Upper lobe of left lung (tissue), 6 donors: ENCODE measurements around the gene GK. TPM values are rescaled to one million over a fixed set of nuclear protein-coding genes. Genes with fewer than 3 reads are reported as not detected.

Experiments
- ATAC-seq, 2 donors: fragments of 200-7000 bp; cut with Tn5 transposase; one replicate each; pipeline ENCODE4 v1.9.1; 2022; ENCODE audit warnings: mild to moderate bottlenecking in 2 of 2, moderate library complexity in 2 of 2; ENCODE audit not compliant: low FRiP score in 2 of 2
- DNase-seq, 2 donors: peaks; one replicate each; pipeline ENCODE4 v3.0.0-alpha.2; 2019 to 2020
- H3K27ac ChIP-seq, 4 donors: fragments of 200-600 bp; sonication (generic); one replicate each; pipeline ENCODE4 v1.5.1; 2016 to 2019
- H3K27me3 ChIP-seq, 4 donors: fragments of 200-600 bp; sonication (generic); one replicate each; pipeline ENCODE4 v1.5.1; 2017 to 2019
- H3K36me3 ChIP-seq, 4 donors: fragments of 200-600 bp; sonication (generic); one replicate each; pipeline ENCODE4 v1.5.1; 2016 to 2019
- H3K4me1 ChIP-seq, 4 donors: fragments of 200-600 bp; sonication (generic); one replicate each; pipeline ENCODE4 v1.5.1; 2018 to 2019
- H3K4me3 ChIP-seq, 4 donors: fragments of 200-600 bp; sonication (generic); one replicate each; pipeline ENCODE4 v1.5.1; 2017 to 2019; ENCODE audit warnings: mild to moderate bottlenecking in 2 of 4, moderate library complexity in 1 of 4
- H3K9me3 ChIP-seq, 4 donors: fragments of 200-600 bp; sonication (generic); one replicate each; pipeline ENCODE4 v1.5.1; 2018 to 2019
- CTCF ChIP-seq, 6 experiments: fragments of 450-650 bp in 4 of 6; fragments of 200-600 bp in 2 of 6; sonication (generic) in 2 of 6; IDR thresholded peaks; one replicate each; pipeline ENCODE4 v1.5.1; 2016 to 2019; ENCODE audit warnings: antibody characterized with exemption in 6 of 6
- EP300 ChIP-seq, 4 donors: sonication (generic); formaldehyde crosslinking; IDR thresholded peaks; one replicate each; pipeline ENCODE4 v1.5.1; 2017; ENCODE audit warnings: antibody characterized with exemption in 4 of 4, control low read depth in 2 of 4
- POLR2A ChIP-seq, 4 donors: fragments of 450-650 bp; IDR thresholded peaks; one replicate each; pipeline ENCODE4 v1.5.1; 2016 to 2017; ENCODE audit warnings: antibody characterized with exemption in 4 of 4, mild to moderate bottlenecking in 2 of 4
- POLR2AphosphoS5 ChIP-seq, 2 donors: sonication (generic); formaldehyde crosslinking; IDR thresholded peaks; one replicate each; pipeline ENCODE4 v1.5.1; 2017; ENCODE audit warnings: antibody characterized with exemption in 2 of 2
- whole genome bisulfite sequencing, 2 donors: methylation state at CpG; one replicate each; pipeline ENCODE4 v1.1.5; 2017 to 2018; 5-methylcytosine and 5-hydroxymethylcytosine counted together
- total RNA-seq, 6 donors: library from RNA; depleted of rRNA in 4 of 6; stranded (reverse); fragments of >200 nt in 4 of 6; gene quantifications; one replicate each; pipeline versions ENCODE4 v1.1.0 to v1.2.1, GENCODE V29; 2016 to 2021
- donor health status: DM: no; HTN: no; CAD: no; lungs with moderate emphysema.
- donor health status: DM: no; HTN: yes; CAD: no; lungs with severe emphysema.

Gene GK
- total RNA-seq, 6 donors from 2014 or later = 19.6 to 63.9 (median 32.2) TPM

GRCh38 chrX:30673884-30674598 is 20.8 kb downstream of the GK start:
- DNase-seq (no peak), ATAC-seq (no peak)
- Histone ChIP-seq H3K9me3 (no peaks in the 10 kb centered on the region), H3K36me3 (no peaks in the 10 kb centered on the region), H3K4me3 (no peak overlapping the region), H3K27ac (no peak overlapping the region), H3K27me3 (no peaks in the 10 kb centered on the region), H3K4me1 (no peaks in the 10 kb centered on the region)
- TF ChIP-seq EP300 (IDR thresholded peaks at IDR 0.05) = no peak
- no peak for TF ChIP-seq POLR2A (IDR thresholded peaks at IDR 0.05)
- TF ChIP-seq CTCF (IDR thresholded peaks at IDR 0.05) = no peak
- TF ChIP-seq POLR2AphosphoS5 (IDR thresholded peaks at IDR 0.05) = no peak
- 83 to 97% methylated on average over 2 of the region's 2 CpGs for WGBS, 2 donors

- no peaks in the 10 kb centered on the region for H3K9me3 ChIP-seq
- WGBS, 2 donors = 72 to 88% methylated on average over 3 of the region's 3 CpGs
- ATAC-seq (no peak), DNase-seq (no peak)
- H3K27me3 ChIP-seq = no peaks in the 10 kb centered on the region
- TF ChIP-seq POLR2AphosphoS5 (IDR thresholded peaks at IDR 0.05) = no peak
- no peak for TF ChIP-seq POLR2A (IDR thresholded peaks at IDR 0.05)
- no peak for TF ChIP-seq CTCF (IDR thresholded peaks at IDR 0.05)
- TF ChIP-seq EP300 (IDR thresholded peaks at IDR 0.05) = no peak
- H3K27ac ChIP-seq = no peak overlapping the region
- H3K4me1 ChIP-seq = no peaks in the 10 kb centered on the region
- no peaks in the 10 kb centered on the region for H3K36me3 ChIP-seq
- no peak overlapping the region for H3K4me3 ChIP-seq
These were observed 21.6 kb downstream of the GK start for GRCh38 chrX:30674799-30675198.

- Histone ChIP-seq H3K36me3 (no peaks in the 10 kb centered on the region), H3K27me3 (no peaks in the 10 kb centered on the region), H3K9me3 (no peaks in the 10 kb centered on the region), H3K27ac (no peak overlapping the region), H3K4me1 (no peaks in the 10 kb centered on the region), H3K4me3 (no peak overlapping the region)
- 80 to 83% methylated on average over 5 to 6 of the region's 6 CpGs for WGBS, 2 donors
- no peak for TF ChIP-seq CTCF (IDR thresholded peaks at IDR 0.05)
- no peak for TF ChIP-seq POLR2A (IDR thresholded peaks at IDR 0.05)
- TF ChIP-seq POLR2AphosphoS5 (IDR thresholded peaks at IDR 0.05) = no peak
- no peak for TF ChIP-seq EP300 (IDR thresholded peaks at IDR 0.05)
- DNase-seq (no peak), ATAC-seq (no peak)
These were observed 26.1 kb downstream of the GK start for GRCh38 chrX:30679369-30679768.

- Histone ChIP-seq H3K27ac (no peak overlapping the region), H3K9me3 (no peaks in the 10 kb centered on the region), H3K4me3 (no peak overlapping the region), H3K4me1 (no peaks in the 10 kb centered on the region), H3K36me3 (no peaks in the 10 kb centered on the region), H3K27me3 (no peaks in the 10 kb centered on the region)
- DNase-seq (no peak), ATAC-seq (no peak)
- 80 to 87% methylated on average over 1 of the region's 1 CpG for WGBS, 2 donors
- TF ChIP-seq POLR2AphosphoS5 (IDR thresholded peaks at IDR 0.05) (no peak), EP300 (IDR thresholded peaks at IDR 0.05) (no peak), POLR2A (IDR thresholded peaks at IDR 0.05) (no peak), CTCF (IDR thresholded peaks at IDR 0.05) (no peak)
These were observed 27.4 kb downstream of the GK start for GRCh38 chrX:30680618-30681017.

- no peaks in the 10 kb centered on the region for H3K9me3 ChIP-seq
- no peaks in the 10 kb centered on the region for H3K27me3 ChIP-seq
- no peak for DNase-seq
- no peak for ATAC-seq
- H3K4me1 ChIP-seq = no peaks in the 10 kb centered on the region
- no peak for TF ChIP-seq POLR2A (IDR thresholded peaks at IDR 0.05)
- TF ChIP-seq EP300 (IDR thresholded peaks at IDR 0.05) = no peak
- TF ChIP-seq CTCF (IDR thresholded peaks at IDR 0.05) = no peak
- no peak for TF ChIP-seq POLR2AphosphoS5 (IDR thresholded peaks at IDR 0.05)
- no peak overlapping the region for H3K4me3 ChIP-seq
- no peaks in the 10 kb centered on the region for H3K36me3 ChIP-seq
- no peak overlapping the region for H3K27ac ChIP-seq
- 69 to 92% methylated on average over 2 of the region's 2 CpGs for WGBS, 2 donors
These were observed 35.4 kb downstream of the GK start for GRCh38 chrX:30688641-30689040.
